K562 (cell line): ENCODE data around the gene IGSF3. TPM values are rescaled to one million over a fixed set of nuclear protein-coding genes. Genes with fewer than 3 reads are reported as not detected.
A peak's percentile ranks its signal among the peaks of the same experiment; 100 is the strongest.

ENCODE experiments used
- ATAC-seq: fragments of 200-7000 bp; cut with Tn5 transposase; 3 replicates; pipeline ENCODE4 v1.9.1; 2020; ENCODE audit warnings: moderate library complexity
- BruUV-seq: library from RNA; stranded (reverse); fragments of 400-500 nt; replicated peaks from 2 replicates; lab custom pipeline; 2021; lab: Mats Ljungman, UMichigan
- CTCF ChIA-PET: fragments of 300-600 bp; formaldehyde crosslinking; extraction: SDS; loops from one replicate; lab custom pipeline; 2021; ENCODE audit warnings: low intra/inter-chr PET ratio; lab: Yijun Ruan, JAX
- POLR2A ChIA-PET: fragments of 300-600, 350-650 bp; sonication (Branson Sonifier 250); formaldehyde crosslinking; extraction: SDS; loops from one replicate; lab custom pipeline; 2021; ENCODE audit warnings: antibody characterized with exemption, inconsistent platforms; lab: Yijun Ruan, JAX
- DNase-seq, 4 experiments: peaks; one replicate each; pipeline versions ENCODE4 v3.0.0 to v3.0.0-alpha.2; 2011 to 2018; ENCODE audit warnings: low spot score in 3 of 4, mixed read lengths in 3 of 4; ENCODE audit errors: extremely low read depth in 1 of 4
- FAIRE-seq: peaks from 2 replicates; lab custom pipeline; 2011; peaks lifted over from hg19 to GRCh38; lab: Jason Lieb, UNC
- H2AFZ ChIP-seq: 2 replicates; pipeline ENCODE4 v1.6.0; 2011; ENCODE audit warnings: low read depth, low read length, control low read depth, inconsistent platforms
- H3K27ac ChIP-seq: fragments of 200-600 bp; 3 replicates; pipeline ENCODE4 v1.8.0; 2011; ENCODE audit warnings: low read depth, mild to moderate bottlenecking, control low read depth, inconsistent platforms, low read length, moderate library complexity, mixed read lengths; ENCODE audit errors: extremely low read depth
- H3K27me3 ChIP-seq, 2 experiments: fragments of 300-600 bp in 1 of 2; 2 replicates in 1 of 2; 3 replicates in 1 of 2; pipeline versions ENCODE4 v1.6.0 to v1.8.0; 2011; ENCODE audit warnings: inconsistent platforms in 2 of 2, low read length in 2 of 2, mild to moderate bottlenecking in 1 of 2, mixed read lengths in 1 of 2, moderate library complexity in 1 of 2; ENCODE audit not compliant: control insufficient read depth in 2 of 2, insufficient read depth in 2 of 2
- H3K36me3 ChIP-seq: fragments of 300-600 bp; 3 replicates; pipeline ENCODE4 v1.8.0; 2011; ENCODE audit warnings: mild to moderate bottlenecking, low read length, inconsistent platforms; ENCODE audit not compliant: control insufficient read depth, insufficient read depth
- H3K4me1 ChIP-seq, 2 experiments: fragments of 200-600 bp in 1 of 2; replicated peaks in 1 of 2; 2 replicates in 1 of 2; 3 replicates in 1 of 2; pipeline versions ENCODE4 v1.5.1 to v1.8.0; 2011; ENCODE audit warnings: inconsistent platforms in 2 of 2, low read length in 2 of 2, mild to moderate bottlenecking in 1 of 2, mixed read lengths in 1 of 2, moderate library complexity in 1 of 2; ENCODE audit not compliant: control insufficient read depth in 2 of 2, insufficient read depth in 2 of 2
- H3K4me2 ChIP-seq: 2 replicates; pipeline ENCODE4 v1.6.1; 2011; ENCODE audit warnings: low read length, control low read depth, inconsistent platforms, mixed read lengths; ENCODE audit not compliant: insufficient read depth
- H3K4me3 ChIP-seq: fragments of 200-600 bp; sonication (generic), shearing (Covaris generic); 2 replicates; pipeline ENCODE4 v1.5.1; 2016; ENCODE audit warnings: control low read depth, inconsistent platforms
- H3K79me2 ChIP-seq: fragments of 200-600 bp; 3 replicates; pipeline ENCODE4 v1.8.0; 2011; ENCODE audit warnings: low read length, inconsistent platforms; ENCODE audit not compliant: control insufficient read depth, insufficient read depth
- H3K9ac ChIP-seq, 2 experiments: 2 replicates each; pipeline versions ENCODE4 v1.6.0 to v1.6.1; 2011; ENCODE audit warnings: low read depth in 2 of 2, low read length in 2 of 2, control low read depth in 1 of 2, inconsistent platforms in 1 of 2, mild to moderate bottlenecking in 1 of 2, mixed read lengths in 1 of 2; ENCODE audit not compliant: insufficient read depth in 1 of 2
- H3K9me1 ChIP-seq: one replicate; pipeline ENCODE4 v1.6.0; 2011; ENCODE audit warnings: inconsistent platforms, mild to moderate bottlenecking, low read length, moderate library complexity; ENCODE audit not compliant: control insufficient read depth, insufficient read depth
- H3K9me3 ChIP-seq: replicated peaks from 2 replicates; pipeline ENCODE4 v1.5.1; 2011; ENCODE audit warnings: low read depth, low read length, inconsistent platforms; ENCODE audit not compliant: control insufficient read depth, insufficient read depth
- H4K20me1 ChIP-seq: replicated peaks from 2 replicates; pipeline ENCODE4 v1.6.1; 2011; ENCODE audit warnings: low read length, inconsistent platforms, mixed read lengths; ENCODE audit not compliant: control insufficient read depth, insufficient read depth
- EP300 ChIP-seq: IDR thresholded peaks from 2 replicates; pipeline ENCODE4 v1.6.1; 2012; ENCODE audit warnings: low read length, improper control_type of control experiment
- EWSR1 ChIP-seq: fragments of 450-650 bp; IDR thresholded peaks from 2 replicates; pipeline ENCODE4 v1.6.1; 2018; ENCODE audit warnings: borderline replicate concordance, mild to moderate bottlenecking, low read depth, moderate library complexity; ENCODE audit not compliant: partially characterized antibody
- GABPA ChIP-seq: fragments of 200-800 bp; sonication (Bioruptor generic); conservative IDR thresholded peaks from 2 replicates; pipeline ENCODE4 v1.6.1; 2016; ENCODE audit warnings: low read depth, missing genetic modification characterization, missing compliant biosample characterization
- GATAD2B ChIP-seq: fragments of 450-650 bp; IDR thresholded peaks from 2 replicates; pipeline ENCODE4 v1.6.1; 2017; ENCODE audit warnings: mild to moderate bottlenecking, borderline replicate concordance
- HCFC1 ChIP-seq: IDR thresholded peaks from 2 replicates; pipeline ENCODE4 v1.6.1; 2012; ENCODE audit warnings: low read depth, low read length, improper control_type of control experiment
- HLTF ChIP-seq: fragments of 450-650 bp; IDR thresholded peaks from 2 replicates; pipeline ENCODE4 v1.6.1; 2016
- NFE2L1 ChIP-seq: fragments of 450-650 bp; IDR thresholded peaks from 2 replicates; pipeline ENCODE4 v1.6.1; 2016; ENCODE audit warnings: missing genetic modification characterization, low read depth, mild to moderate bottlenecking, missing compliant biosample characterization, moderate library complexity, borderline replicate concordance
- NFRKB ChIP-seq: fragments of 450-650 bp; IDR thresholded peaks from 2 replicates; pipeline ENCODE4 v1.6.1; 2016; ENCODE audit warnings: low read depth
- RCOR1 ChIP-seq, 2 experiments: IDR thresholded peaks; 2 replicates each; pipeline ENCODE4 v1.6.1; 2012; ENCODE audit warnings: low read depth in 2 of 2, low read length in 2 of 2, borderline replicate concordance in 1 of 2, improper control_type of control experiment in 1 of 2
- SAP30 ChIP-seq: fragments of 200-600 bp; sonication (generic); IDR thresholded peaks from 2 replicates; pipeline ENCODE4 v1.6.1; 2012; ENCODE audit warnings: borderline replicate concordance, low read depth, mild to moderate bottlenecking, moderate library complexity, low read length, control low read depth, inconsistent platforms; ENCODE audit not compliant: insufficient read depth, poor library complexity, severe bottlenecking
- WGBS: fragments of 100-300 bp; shearing (Covaris generic); methylation state at CpG from one replicate; pipeline ENCODE4 v1.1.6; 2016; ENCODE audit warnings: low coverage, mixed read lengths; ENCODE audit not compliant: insufficient coverage; ENCODE audit errors: missing lambda C conversion rate; 5-methylcytosine and 5-hydroxymethylcytosine counted together
- in situ Hi-C: fragments of 300-500 bp; cut with MboI; formaldehyde crosslinking; loops from 4 replicates; pipeline ENCODE4 v1.15.0; 2018; ENCODE audit warnings: inconsistent platforms, mixed read lengths
- intact Hi-C: fragments of 100-400 bp; cut with micrococcal nuclease; formaldehyde crosslinking; loops from 2 replicates; pipeline ENCODE4 v1.14.2; 2022
- polyA plus RNA-seq, 8 experiments: library from polyadenylated mRNA; depleted of rRNA in 4 of 8; stranded (reverse) in 5 of 8; unstranded in 3 of 8; fragments of >200 nt; fragmentation: Nextera tagmentation in 2 of 8; fragmentation: Illumina TruSeq in 1 of 8; extraction: Ambion mirVana in 2 of 8; extraction: Trizol in 1 of 8; gene quantifications; 2 replicates each; pipeline versions ENCODE4 v1.2.1 to v1.2.3, GENCODE V29; 2011 to 2014; ENCODE audit warnings: inconsistent platforms in 1 of 8, missing spikeins in 1 of 8
- total RNA-seq, 7 experiments: library from RNA; depleted of rRNA in 6 of 7; stranded (reverse); fragments of >200 nt in 6 of 7; fragmentation: Illumina TruSeq in 2 of 7; extraction: Trizol in 2 of 7; gene quantifications; 2 replicates each; pipeline versions ENCODE4 v1.2.1 to v1.2.3, GENCODE V29; 2011 to 2021; ENCODE audit warnings: low replicate concordance in 1 of 7
- TF ChIP-seq, protein P1 (sequence below), 2 experiments: fragments of 450-650 bp; formaldehyde crosslinking in 1 of 2; IDR thresholded peaks; 2 replicates each; pipeline versions ENCODE4 v1.4.0 to v1.6.1; 2014 to 2020; ENCODE audit warnings: mild to moderate bottlenecking in 2 of 2, borderline replicate concordance in 1 of 2, low read depth in 1 of 2

The IGSF3 gene
- total and polyA plus RNA-seq, 9 of the 15 experiments (the other 6 are each of a cell fraction or from before 2014, with no cell fraction given) = 1.1 to 15.0 (median 8.3) TPM

DNA sequence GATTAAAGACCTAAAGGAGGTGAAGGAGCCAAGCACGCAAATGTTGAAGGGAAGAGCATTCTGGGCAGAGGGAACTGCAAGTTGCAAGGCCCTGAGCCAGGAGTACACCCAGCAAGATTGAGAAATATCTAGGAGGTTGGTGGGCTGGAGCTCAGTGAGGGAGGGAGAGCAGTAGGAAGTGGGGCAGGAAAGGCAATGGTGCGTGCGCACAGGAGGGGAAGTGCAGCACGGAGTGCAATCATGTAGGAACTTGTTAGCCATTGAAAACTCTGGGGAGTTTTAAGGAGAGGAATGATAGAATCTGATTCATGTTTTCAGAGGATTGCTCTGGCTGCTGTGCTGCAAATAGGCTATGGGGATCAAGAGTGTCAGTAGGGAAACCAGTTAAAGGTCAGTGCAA is 13.2 kb upstream of the IGSF3 start (continued):
- no peak for TF ChIP-seq HLTF

DNA sequence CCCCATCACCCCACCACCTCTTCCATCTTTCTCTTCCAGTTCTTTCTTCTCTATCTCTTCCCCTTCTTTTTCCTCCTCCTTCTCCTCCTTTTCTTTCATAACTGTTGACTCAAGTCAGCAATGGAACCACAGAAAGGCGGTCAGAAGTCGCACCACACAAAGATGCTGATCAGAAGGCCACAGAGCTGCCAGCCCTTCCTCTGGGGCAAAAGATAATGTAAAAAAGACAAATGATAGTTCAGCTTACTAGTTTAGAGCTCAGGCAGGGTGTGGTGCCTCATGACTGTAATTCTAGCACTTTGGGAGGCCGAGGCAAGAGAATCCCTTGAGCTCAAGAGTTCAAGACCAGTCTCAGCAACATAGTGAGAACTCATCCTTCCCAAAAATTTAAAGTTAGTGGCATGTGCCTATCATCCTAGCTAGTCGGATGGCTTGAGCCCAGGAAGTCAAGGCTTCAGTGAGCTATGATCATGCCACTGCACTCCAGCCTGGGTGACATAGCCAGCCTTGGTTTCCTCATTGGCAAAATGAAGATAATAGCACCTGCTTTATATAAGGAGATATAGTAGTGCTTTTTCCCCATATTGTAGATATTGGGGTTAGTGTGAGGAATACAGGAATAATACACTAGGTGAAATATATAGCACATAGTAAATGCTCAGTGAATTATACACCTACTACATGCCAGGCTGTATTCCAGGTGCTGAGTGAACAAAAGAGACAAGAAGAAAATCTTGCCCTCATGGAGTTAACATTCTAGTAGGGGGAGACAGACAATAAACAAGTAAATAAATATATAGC is 12.5 kb upstream of the IGSF3 start:
- H3K36me3 ChIP-seq = no peaks in the 10 kb centered on the region
- H2AFZ ChIP-seq = peak overlapping the region; percentile 97
- ChIA-PET POLR2A (interaction anchor here (1.3 to 2.0 kb wide), 6 partner anchors 8 to 380 kb away, joined by 3 to 9 read pairs (median 4); partner anchors contain the start of genes IGSF3 and TTF2), CTCF (no interaction called here)
- intact Hi-C loops (loop anchor here (2.0 to 5.0 kb wide), 2 partner anchors 105 to 137 kb away; no protein-coding TSS in a partner anchor), in situ Hi-C loops (no loop called here)
- no peaks in the 10 kb centered on the region for H3K79me2 ChIP-seq
- H3K27ac ChIP-seq = peak overlapping the region; percentile 84
- BruUV-seq = no TSS peak
- H3K9me3 ChIP-seq = no peaks in the 10 kb centered on the region
- ATAC-seq (peak; percentile 74), FAIRE-seq (peak; percentile 77), DNase-seq (peak in 3 of 4 experiments; percentile 36 to 90 (median 73))
- peaks cover 43 to 52% of the 10 kb centered on the region in 2 experiments for H3K4me1 ChIP-seq
- peak overlapping the region; percentile 75 for H3K4me2 ChIP-seq
- 11% methylated on average over 4 of the region's 4 CpGs for WGBS
- no peaks in the 10 kb centered on the region for H3K27me3 ChIP-seq
- no peaks in the 10 kb centered on the region for H3K9me1 ChIP-seq
- H3K4me3 ChIP-seq = no peak overlapping the region; the same call in 1 of the 2 replicates
- H3K9ac ChIP-seq = peak overlapping the region; percentile 5 to 63; a peak in 3 of 4 replicates
- no peaks in the 10 kb centered on the region for H4K20me1 ChIP-seq
- TF ChIP-seq EWSR1 (no peak), GABPA (tag) (no peak), HCFC1 (no peak), NFRKB (no peak), EP300 (peak; percentile 72; the same call in 1 of the 2 replicates), RCOR1 (IDR thresholded peaks at IDR 0.05; ENCODE audit: borderline replicate concordance in 1 of 2, low read depth in 2 of 2, low read length in 2 of 2) (peak; percentile 39 to 80; a peak in 2 of 4 replicates), SAP30 (no peak), NFE2L1 (tag) (no peak), GATAD2B (no peak)
- TF ChIP-seq, protein P1, sequence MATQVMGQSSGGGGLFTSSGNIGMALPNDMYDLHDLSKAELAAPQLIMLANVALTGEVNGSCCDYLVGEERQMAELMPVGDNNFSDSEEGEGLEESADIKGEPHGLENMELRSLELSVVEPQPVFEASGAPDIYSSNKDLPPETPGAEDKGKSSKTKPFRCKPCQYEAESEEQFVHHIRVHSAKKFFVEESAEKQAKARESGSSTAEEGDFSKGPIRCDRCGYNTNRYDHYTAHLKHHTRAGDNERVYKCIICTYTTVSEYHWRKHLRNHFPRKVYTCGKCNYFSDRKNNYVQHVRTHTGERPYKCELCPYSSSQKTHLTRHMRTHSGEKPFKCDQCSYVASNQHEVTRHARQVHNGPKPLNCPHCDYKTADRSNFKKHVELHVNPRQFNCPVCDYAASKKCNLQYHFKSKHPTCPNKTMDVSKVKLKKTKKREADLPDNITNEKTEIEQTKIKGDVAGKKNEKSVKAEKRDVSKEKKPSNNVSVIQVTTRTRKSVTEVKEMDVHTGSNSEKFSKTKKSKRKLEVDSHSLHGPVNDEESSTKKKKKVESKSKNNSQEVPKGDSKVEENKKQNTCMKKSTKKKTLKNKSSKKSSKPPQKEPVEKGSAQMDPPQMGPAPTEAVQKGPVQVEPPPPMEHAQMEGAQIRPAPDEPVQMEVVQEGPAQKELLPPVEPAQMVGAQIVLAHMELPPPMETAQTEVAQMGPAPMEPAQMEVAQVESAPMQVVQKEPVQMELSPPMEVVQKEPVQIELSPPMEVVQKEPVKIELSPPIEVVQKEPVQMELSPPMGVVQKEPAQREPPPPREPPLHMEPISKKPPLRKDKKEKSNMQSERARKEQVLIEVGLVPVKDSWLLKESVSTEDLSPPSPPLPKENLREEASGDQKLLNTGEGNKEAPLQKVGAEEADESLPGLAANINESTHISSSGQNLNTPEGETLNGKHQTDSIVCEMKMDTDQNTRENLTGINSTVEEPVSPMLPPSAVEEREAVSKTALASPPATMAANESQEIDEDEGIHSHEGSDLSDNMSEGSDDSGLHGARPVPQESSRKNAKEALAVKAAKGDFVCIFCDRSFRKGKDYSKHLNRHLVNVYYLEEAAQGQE (IDR thresholded peaks at IDR 0.05; ENCODE audit: borderline replicate concordance) = no peak
- TF ChIP-seq, protein P1 (CRISPR knock-in tag; IDR thresholded peaks at IDR 0.05; ENCODE audit: low read depth) = no peak
